Hematopoietic multipotent progenitor cell treated with erythropoietin and hydrocortisone succinate and interleukin-3 and kit ligand, for 6 days (in vitro differentiated cells): Measurements from ENCODE around the gene ARL2.
"Not testable (repeated sequence)": the region's sequence is repeated elsewhere in the genome, so short reads cannot be mapped to it uniquely, and the experiment has no call there.

Experiments used
- DNase-seq: peaks from one replicate; pipeline ENCODE4 v3.0.0-alpha.2; 2015

Gene ARL2

GRCh38 chr11:65013888-65014725 lies at the start of gene ARL2:
Gene ARL2, plus strand, starts transcription at chr11:65014160. Its CDS starts 48 bp downstream, at chr11:65014208.
- peak; percentile 95 for DNase-seq

GRCh38 chr11:64967375-64967774 lies 46.6 kb upstream of the ARL2 start:
- DNase-seq: no peak

GRCh38 chr11:64969209-64969608 lies 44.8 kb upstream of the ARL2 start:
- DNase-seq: no peak

DNA sequence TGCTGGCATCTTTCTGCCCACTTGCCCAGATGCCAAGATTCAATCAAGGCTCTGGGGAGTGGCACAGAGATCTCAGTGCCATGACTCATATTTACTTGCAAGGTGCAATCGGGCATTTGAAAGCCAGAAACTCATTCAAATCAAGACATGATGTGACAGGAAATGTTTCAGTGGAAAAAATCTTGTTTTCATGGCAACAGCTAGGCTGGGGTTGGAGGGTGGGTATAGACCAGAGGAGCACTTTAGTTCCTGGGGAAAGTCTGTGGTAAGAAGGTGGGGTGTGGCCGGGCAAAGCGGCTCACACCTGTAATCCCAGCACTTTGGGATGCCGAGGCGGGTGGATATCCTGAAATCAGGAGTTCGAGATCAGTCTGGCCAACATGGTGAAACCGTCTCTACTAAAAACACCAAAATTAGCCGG lies 43.2 kb upstream of the ARL2 start:
- no peak for DNase-seq

- peak; percentile 89 for DNase-seq
These were observed 42.3 kb upstream of the ARL2 start, which contains the start of gene MAJIN for GRCh38 chr11:64971421-64972233. Gene MAJIN, minus strand, starts transcription at chr11:64972108. Its CDS starts 12,703 bp downstream, at chr11:64959405.

GRCh38 chr11:64974124-64974523 lies 39.8 kb upstream of the ARL2 start:
- no peak for DNase-seq

- DNase-seq: no peak
These were observed 37.3 kb upstream of the ARL2 start for GRCh38 chr11:64976651-64977050.

- DNase-seq: not testable (repeated sequence)
These were observed 30.6 kb upstream of the ARL2 start for GRCh38 chr11:64983339-64983738.

DNA sequence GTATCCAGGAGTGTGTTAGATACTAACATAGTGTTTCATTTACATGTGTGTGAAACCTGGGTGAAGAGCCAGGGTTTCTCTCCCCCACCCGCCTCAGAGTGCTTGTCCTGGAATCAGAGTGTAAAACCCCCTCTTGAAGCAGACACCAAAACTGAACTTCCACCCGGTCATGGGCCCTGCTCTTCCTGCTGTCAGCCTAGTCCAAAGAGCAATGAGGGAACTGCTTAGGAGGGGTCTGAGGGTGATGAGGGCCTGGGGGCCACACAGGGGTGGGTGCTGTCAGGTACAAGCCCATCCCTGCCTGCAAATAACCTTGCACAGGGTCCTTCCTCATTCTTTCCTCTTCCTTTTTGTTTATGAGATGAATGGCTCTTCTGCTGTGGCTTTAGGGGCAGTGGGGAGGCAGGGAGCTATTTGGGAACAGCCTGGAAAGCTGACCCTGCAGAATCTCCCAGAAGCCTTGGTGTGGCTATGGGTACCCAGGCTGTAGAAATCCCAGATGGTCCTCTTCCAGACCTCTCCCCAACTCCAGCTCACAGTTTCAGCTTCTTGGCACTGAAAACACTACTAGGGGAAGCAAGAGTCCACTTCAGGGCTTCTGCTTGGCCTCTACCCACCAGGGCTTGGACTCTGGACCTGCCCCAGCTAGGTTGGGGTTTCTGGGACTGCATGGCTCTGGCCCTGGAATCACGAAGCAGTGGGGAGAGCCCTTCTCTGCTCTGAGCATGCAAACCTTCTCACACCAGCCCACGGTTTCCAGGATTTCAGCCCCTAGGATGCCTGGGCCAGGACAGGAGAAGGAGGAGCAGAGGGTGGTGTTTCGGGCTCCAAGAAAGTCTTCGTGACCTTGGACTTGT lies 25.7 kb upstream of the ARL2 start:
- DNase-seq: no peak

DNA sequence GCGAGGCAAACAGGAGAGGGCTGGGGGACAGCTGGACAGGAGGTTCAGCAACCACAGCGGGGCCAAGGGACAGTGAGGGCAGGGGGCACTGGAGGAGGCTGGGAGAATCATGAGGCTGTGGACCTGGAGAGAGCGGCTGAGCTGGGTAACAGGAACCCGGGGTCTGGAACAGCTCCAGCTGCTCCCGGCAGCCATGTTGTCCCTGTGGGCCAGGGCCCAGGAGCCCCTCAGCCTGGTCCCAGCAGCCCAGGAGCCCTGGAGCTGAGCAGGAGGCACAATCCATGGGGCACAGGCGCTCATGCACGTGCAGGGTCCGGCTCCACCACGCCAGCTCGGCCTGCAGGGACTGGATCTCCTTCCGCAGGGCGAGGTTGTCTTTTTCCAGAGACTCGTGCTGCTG lies 24.5 kb upstream of the ARL2 start:
- no peak for DNase-seq

DNA sequence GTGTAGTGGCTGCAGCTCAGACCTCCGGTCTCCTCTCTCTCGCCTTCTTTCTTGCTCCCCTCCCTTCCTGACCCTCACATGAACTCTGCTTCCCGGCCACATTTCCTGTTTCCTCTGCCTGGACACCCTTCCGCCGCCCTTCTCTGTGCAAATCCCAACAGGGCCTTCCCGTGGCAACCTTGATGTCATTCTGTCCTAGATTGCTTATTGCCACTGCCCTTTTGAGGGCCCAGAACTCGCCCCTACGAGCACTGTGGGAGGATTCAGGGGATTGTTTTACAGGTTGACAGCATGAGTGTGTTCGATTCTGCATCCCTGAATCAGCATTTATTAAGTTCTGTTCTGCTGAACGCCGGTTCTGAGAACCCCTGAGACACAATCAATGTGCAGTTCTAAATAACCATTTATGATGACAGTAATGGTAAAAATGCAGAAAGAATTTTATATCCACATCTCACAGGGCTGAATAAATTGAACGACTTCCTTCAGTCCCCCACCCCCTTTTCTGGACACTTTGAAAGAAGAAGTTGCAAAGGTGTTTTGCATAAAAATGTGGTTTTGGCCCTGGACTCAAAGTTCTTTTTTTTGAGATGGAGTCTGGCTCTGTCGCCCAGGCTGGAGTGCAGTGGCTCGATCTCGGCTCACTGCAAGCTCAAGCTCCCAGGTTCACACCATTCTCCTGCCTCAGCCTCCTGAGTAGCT lies 23.6 kb upstream of the ARL2 start:
- peak; percentile 19 for DNase-seq

DNA sequence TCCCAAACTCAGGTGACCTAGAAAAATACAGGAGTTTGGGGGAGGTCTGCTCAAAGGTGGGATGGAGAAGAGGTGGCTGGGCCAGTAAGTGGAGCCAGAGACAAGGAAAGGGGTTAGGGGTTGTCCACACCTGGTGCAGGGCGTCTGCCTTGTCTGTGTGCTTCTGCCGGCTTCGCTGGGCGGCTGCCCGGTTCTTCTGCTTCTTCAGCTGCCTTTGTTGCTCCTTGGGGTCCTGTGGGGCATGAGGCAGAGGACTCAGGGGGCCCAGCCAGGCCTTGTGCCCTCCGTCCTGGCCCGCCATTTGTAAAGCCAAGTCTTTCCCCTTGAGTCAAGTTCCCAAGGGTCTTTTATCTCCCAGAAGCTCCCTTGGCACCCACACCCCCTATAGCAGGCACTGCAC lies 19.6 kb upstream of the ARL2 start:
- no peak for DNase-seq

DNA sequence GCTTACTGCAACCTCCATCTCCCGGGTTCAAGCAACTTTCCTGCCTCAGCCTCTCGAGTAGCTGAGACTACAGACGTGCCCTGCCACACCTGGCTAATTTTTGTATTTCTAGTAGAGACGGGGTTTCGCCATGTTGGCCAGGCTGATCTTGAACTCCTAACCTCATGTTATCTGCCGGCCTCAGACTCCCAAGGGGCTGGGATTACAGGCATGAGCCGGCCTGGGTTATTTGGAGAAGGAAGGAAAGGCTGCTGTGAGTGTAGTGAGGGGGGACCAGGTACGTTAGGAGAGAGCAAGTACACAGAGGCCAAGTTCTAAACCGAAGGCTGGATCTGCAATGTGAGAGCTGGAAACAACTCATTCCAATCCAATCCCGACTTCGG lies 17.6 kb upstream of the ARL2 start:
- DNase-seq: no peak

- peak; percentile 77 for DNase-seq
These were observed 17.1 kb upstream of the ARL2 start, which contains the start of gene BATF2 for GRCh38 chr11:64996710-64997380. Gene BATF2, minus strand, starts transcription at chr11:64996971. Its CDS starts 57 bp downstream, at chr11:64996914.

- no peak for DNase-seq
These were observed 15.8 kb upstream of the ARL2 start for GRCh38 chr11:64998141-64998540.

DNA sequence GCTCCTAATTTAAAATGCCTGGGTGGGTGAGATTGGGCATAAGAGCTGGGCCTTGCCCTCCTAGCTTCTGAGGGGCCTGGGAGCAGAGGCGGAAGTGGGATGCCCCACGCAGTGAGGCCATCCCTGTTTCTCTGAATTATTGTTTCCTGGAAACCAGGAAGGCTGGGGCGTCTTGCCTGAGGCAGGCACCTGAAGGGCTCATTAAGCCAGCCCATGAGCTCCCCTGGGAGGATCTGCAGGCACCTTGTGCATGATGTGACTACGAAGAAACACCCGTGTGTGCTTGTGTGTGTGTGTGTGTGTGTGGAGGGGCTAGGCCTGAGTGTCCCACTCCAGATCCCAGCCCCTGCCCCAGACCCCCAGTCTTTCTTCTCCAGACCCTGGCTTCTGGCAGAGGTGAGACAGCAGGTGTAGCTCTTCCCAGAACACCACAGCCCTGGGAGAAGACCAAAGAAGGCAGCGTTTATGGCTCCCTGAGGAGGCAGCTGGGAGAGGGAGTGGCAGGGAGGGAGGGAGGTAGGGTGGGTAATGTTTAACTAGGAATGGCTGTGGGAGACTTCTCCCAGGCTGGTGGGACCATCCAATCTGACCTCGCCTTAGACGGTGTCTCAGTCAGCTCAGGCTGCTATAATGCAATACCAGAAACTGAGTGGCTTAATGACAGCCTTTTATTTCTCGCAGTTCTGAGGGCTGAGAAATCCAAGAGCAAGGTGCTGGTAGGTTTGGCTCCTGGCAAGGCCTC lies 15.1 kb upstream of the ARL2 start:
- no peak for DNase-seq

- DNase-seq: no peak
These were observed 14.5 kb upstream of the ARL2 start for GRCh38 chr11:64999478-64999877.

- no peak for DNase-seq
These were observed 11.3 kb upstream of the ARL2 start for GRCh38 chr11:65002706-65003105.

DNA sequence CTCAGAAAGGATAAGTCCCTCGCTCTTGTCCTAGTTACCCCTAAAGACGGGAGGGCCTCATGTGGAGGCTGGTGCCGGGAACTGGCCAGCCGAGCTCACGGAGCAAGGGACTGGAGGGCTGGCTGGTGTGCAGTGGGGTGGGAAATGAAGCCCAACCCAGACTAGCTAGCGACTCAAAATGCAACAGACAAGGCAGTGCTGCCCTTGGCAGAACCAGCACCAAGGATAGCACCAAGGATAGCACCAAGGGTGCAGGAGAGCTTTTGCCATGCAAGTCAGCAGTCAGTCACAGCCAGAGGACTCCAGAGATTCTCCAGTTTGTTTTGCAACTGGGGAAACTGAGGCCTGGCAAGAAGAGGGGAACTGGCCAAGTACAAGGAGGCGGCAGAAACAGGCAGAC lies 10.7 kb upstream of the ARL2 start:
- peak; percentile 30 for DNase-seq

- DNase-seq: not testable (repeated sequence)
These were observed 10.0 kb upstream of the ARL2 start for GRCh38 chr11:65003968-65004367.

- no peak for DNase-seq
These were observed 5.9 kb upstream of the ARL2 start for GRCh38 chr11:65008016-65008415.
